Panc1 (cell line): Measurements from ENCODE around the gene DCC. TPM values are rescaled to one million over a fixed set of nuclear protein-coding genes. Genes with fewer than 3 reads are reported as not detected.

Experiments used
- ATAC-seq: fragments of 200-7000 bp; cut with Tn5 transposase; 2 replicates; pipeline ENCODE4 v1.9.1; 2020; ENCODE audit warnings: mild to moderate bottlenecking, moderate library complexity
- BruUV-seq: library from RNA; stranded (reverse); fragments of 400-500 nt; replicated peaks from 2 replicates; lab custom pipeline; 2021; lab: Mats Ljungman, UMichigan
- CTCF ChIA-PET: fragments of 300-600 bp; sonication (Branson Sonifier 250); formaldehyde crosslinking; loops from one replicate; lab custom pipeline; 2022; ENCODE audit warnings: antibody characterized with exemption; lab: Charles Lee
- POLR2A ChIA-PET: fragments of 300-600 bp; sonication (Branson Sonifier 250); formaldehyde crosslinking; loops from one replicate; lab custom pipeline; 2022; ENCODE audit warnings: antibody characterized with exemption; lab: Charles Lee
- DNase-seq: peaks from one replicate; pipeline ENCODE4 v3.0.0-alpha.2; 2010; ENCODE audit warnings: low read depth, low spot score
- H3K27ac ChIP-seq: 2 replicates; pipeline ENCODE4 v1.5.1; 2011; ENCODE audit warnings: mild to moderate bottlenecking, low read length, inconsistent platforms
- H3K27me3 ChIP-seq: fragments of 200-500 bp; sonication (Bioruptor generic); 2 replicates; pipeline ENCODE4 v1.6.0; 2014; ENCODE audit warnings: low read length, inconsistent platforms; ENCODE audit not compliant: control insufficient read depth, insufficient read depth
- H3K36me3 ChIP-seq: fragments of 200-500 bp; sonication (Bioruptor generic); 2 replicates; pipeline ENCODE4 v1.5.1; 2014; ENCODE audit warnings: inconsistent platforms, mild to moderate bottlenecking, low read length, moderate library complexity; ENCODE audit not compliant: control insufficient read depth, insufficient read depth
- H3K4me1 ChIP-seq: 2 replicates; pipeline ENCODE4 v1.5.1; 2011; ENCODE audit warnings: inconsistent platforms, mild to moderate bottlenecking, low read length, moderate library complexity; ENCODE audit not compliant: control insufficient read depth, insufficient read depth
- H3K4me3 ChIP-seq, 2 experiments: 2 replicates each; pipeline ENCODE4 v1.5.1; 2011 to 2012; ENCODE audit warnings: low read depth in 2 of 2, low read length in 2 of 2, mild to moderate bottlenecking in 2 of 2, inconsistent platforms in 1 of 2, moderate library complexity in 1 of 2
- H3K9me3 ChIP-seq: fragments of 200-500 bp; sonication (Bioruptor generic); 2 replicates; pipeline ENCODE4 v1.5.1; 2014; ENCODE audit warnings: low read depth, mild to moderate bottlenecking, inconsistent platforms, low read length, moderate library complexity; ENCODE audit not compliant: control insufficient read depth, insufficient read depth
- CTCF ChIP-seq: fragments of 450-650 bp; IDR thresholded peaks from 2 replicates; pipeline ENCODE4 v1.5.1; 2017; ENCODE audit warnings: mild to moderate bottlenecking
- POLR2AphosphoS5 ChIP-seq: IDR thresholded peaks from 2 replicates; pipeline ENCODE4 v1.6.1; 2012; ENCODE audit warnings: mild to moderate bottlenecking, low read depth, low read length, moderate library complexity
- SIN3A ChIP-seq: IDR thresholded peaks from 2 replicates; pipeline ENCODE4 v1.6.1; 2012; ENCODE audit warnings: low read depth, mild to moderate bottlenecking, low read length, moderate library complexity, borderline replicate concordance; ENCODE audit not compliant: insufficient read depth
- TCF7L2 ChIP-seq: IDR thresholded peaks from 2 replicates; pipeline ENCODE4 v1.6.1; 2011; ENCODE audit warnings: mild to moderate bottlenecking, low read depth, low read length, inconsistent platforms
- in situ Hi-C: cut with HindIII; loops from 2 replicates; pipeline ENCODE4 v1.10.0; 2016; ENCODE audit warnings: low sequenced_read_pairs, low pct_unique_long_range_greater_than_20kb
- intact Hi-C: fragments of 100-400 bp; cut with micrococcal nuclease; formaldehyde crosslinking; loops from one replicate; pipeline ENCODE4 v1.10.0; 2022; ENCODE audit not compliant: unreplicated experiment
- total RNA-seq: library from RNA; stranded (reverse); gene quantifications from one replicate; pipeline ENCODE4 v1.2.1, GENCODE V29; 2021; ENCODE audit not compliant: unreplicated experiment
- TF ChIP-seq, protein P1 (sequence below), 2 experiments: IDR thresholded peaks; 2 replicates each; pipeline ENCODE4 v1.6.1; 2011 to 2012; ENCODE audit warnings: low read depth in 2 of 2, control low read depth in 1 of 2, low read length in 1 of 2, mild to moderate bottlenecking in 1 of 2, moderate library complexity in 1 of 2; ENCODE audit not compliant: insufficient read depth in 1 of 2

DCC gene
- total RNA-seq, 1 experiment from 2014 or later, result not detected

DNA sequence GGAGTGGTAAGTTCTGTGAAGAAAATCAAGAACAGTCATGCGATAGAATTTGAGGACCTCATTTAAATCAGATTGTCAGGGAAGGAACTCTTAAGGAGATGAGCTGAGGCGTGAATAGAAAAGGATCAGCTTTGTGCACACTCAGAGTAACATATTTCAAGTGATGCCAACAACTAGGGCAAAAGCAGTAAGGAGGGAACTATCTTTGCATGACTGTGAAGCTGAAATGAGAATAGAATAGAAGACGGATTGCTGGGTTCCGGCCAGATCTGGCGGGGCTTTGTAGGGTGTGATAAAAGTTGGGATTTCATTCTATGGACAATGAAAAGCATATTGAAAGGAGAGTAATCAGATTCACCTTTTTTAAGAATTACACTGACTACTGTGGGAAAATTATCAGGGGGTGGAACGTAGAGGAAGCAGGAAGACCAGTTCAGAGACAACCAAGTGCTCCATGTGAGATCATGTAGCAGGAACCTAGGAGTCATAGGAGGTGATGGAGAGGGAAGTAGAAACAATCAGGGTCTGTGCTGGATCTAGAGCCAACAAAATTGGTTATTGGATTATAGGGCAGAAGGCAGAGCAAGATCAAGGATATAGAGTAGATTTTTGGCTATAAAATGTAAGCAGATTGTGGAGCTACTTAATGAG lies 884.3 kb downstream of the DCC start:
- DNase-seq (no peak), ATAC-seq (no peak)
- H3K27ac ChIP-seq, result no peak overlapping the region
- no peaks in the 10 kb centered on the region for H3K4me1 ChIP-seq
- H3K36me3 ChIP-seq, result no peaks in the 10 kb centered on the region
- BruUV-seq, result no TSS peak
- TF ChIP-seq, protein P1, sequence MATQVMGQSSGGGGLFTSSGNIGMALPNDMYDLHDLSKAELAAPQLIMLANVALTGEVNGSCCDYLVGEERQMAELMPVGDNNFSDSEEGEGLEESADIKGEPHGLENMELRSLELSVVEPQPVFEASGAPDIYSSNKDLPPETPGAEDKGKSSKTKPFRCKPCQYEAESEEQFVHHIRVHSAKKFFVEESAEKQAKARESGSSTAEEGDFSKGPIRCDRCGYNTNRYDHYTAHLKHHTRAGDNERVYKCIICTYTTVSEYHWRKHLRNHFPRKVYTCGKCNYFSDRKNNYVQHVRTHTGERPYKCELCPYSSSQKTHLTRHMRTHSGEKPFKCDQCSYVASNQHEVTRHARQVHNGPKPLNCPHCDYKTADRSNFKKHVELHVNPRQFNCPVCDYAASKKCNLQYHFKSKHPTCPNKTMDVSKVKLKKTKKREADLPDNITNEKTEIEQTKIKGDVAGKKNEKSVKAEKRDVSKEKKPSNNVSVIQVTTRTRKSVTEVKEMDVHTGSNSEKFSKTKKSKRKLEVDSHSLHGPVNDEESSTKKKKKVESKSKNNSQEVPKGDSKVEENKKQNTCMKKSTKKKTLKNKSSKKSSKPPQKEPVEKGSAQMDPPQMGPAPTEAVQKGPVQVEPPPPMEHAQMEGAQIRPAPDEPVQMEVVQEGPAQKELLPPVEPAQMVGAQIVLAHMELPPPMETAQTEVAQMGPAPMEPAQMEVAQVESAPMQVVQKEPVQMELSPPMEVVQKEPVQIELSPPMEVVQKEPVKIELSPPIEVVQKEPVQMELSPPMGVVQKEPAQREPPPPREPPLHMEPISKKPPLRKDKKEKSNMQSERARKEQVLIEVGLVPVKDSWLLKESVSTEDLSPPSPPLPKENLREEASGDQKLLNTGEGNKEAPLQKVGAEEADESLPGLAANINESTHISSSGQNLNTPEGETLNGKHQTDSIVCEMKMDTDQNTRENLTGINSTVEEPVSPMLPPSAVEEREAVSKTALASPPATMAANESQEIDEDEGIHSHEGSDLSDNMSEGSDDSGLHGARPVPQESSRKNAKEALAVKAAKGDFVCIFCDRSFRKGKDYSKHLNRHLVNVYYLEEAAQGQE (IDR thresholded peaks at IDR 0.05; ENCODE audit: insufficient read depth in 1 of 2, low read depth in 2 of 2, low read length in 1 of 2), result no peak
- TF ChIP-seq CTCF (no peak), TCF7L2 (no peak), SIN3A (no peak), POLR2AphosphoS5 (no peak)
- in situ Hi-C loops, result no loop called here
- POLR2A ChIA-PET, result no interaction called here
- H3K4me3 ChIP-seq, result no peak overlapping the region
- intact Hi-C loops, result no loop called here
- CTCF ChIA-PET, result no interaction called here
- no peaks in the 10 kb centered on the region for H3K9me3 ChIP-seq
- H3K27me3 ChIP-seq, result no peaks in the 10 kb centered on the region

DNA sequence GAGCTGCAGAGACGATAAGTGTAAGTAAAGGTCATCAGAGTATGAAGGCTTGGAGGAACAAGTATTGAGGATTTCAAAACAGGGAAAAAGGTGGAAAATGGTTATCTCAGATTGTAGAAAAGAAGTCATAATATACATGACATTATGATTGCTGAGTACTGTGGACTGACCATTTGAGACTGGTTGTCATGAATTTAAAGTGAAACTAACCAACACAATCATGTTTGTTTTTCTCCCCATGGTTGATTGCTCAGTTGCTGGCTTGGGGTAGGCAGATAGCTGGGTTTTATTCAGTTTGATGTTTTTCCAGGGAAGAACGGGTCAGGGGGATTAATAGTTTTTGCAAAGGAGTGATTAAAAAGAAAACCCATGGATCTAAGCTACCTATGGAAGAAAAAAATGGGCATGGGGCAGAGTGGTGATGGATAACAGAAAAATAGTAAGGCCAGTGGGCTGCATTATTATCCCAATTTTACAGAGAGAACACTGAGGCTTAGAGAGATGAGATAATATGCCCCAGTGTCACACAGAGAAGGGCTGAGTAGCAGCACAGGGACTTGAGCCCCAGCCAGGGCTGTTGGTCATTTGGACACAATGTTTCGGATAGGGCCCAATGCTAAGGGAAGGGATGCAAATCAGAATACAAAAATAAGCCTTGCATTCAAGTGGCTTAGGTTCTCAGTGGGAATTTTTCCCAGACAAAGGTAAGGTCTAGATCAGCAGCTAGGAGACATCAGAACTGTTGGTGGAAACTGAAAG lies 885.7 kb downstream of the DCC start:
- no peaks in the 10 kb centered on the region for H3K27me3 ChIP-seq
- BruUV-seq, result no TSS peak
- H3K27ac ChIP-seq, result no peak overlapping the region
- no peaks in the 10 kb centered on the region for H3K36me3 ChIP-seq
- ChIA-PET CTCF (interaction anchor here (0.5 kb wide), 1 partner anchor 1559 kb away, joined by 3 read pairs; no protein-coding TSS in a partner anchor), POLR2A (no interaction called here)
- H3K4me3 ChIP-seq, result no peak overlapping the region
- TF ChIP-seq, protein P1 (IDR thresholded peaks at IDR 0.05; ENCODE audit: insufficient read depth in 1 of 2, low read depth in 2 of 2, low read length in 1 of 2), result no peak
- no peak for TF ChIP-seq TCF7L2
- TF ChIP-seq POLR2AphosphoS5, result no peak
- no peak for TF ChIP-seq CTCF
- TF ChIP-seq SIN3A, result no peak
- no peak for ATAC-seq
- no peaks in the 10 kb centered on the region for H3K4me1 ChIP-seq
- in situ Hi-C loops (no loop called here), intact Hi-C loops (no loop called here)
- no peaks in the 10 kb centered on the region for H3K9me3 ChIP-seq
- no peak for DNase-seq
